GM12878 (cell line): ENCODE results near the gene SCAF8. TPM values are rescaled to one million over a fixed set of nuclear protein-coding genes. Genes with fewer than 3 reads are reported as not detected.

Experiments
- ATAC-seq: fragments of 200-7000 bp; cut with Tn5 transposase; 3 replicates; pipeline ENCODE4 v1.9.1; 2020; ENCODE audit warnings: mild to moderate bottlenecking, moderate library complexity
- BruUV-seq: library from RNA; stranded (reverse); fragments of 400-500 nt; replicated peaks from 2 replicates; lab custom pipeline; 2021; lab: Mats Ljungman, UMichigan
- CTCF ChIA-PET: fragments of 300-600 bp; sonication (Branson Sonifier 250); formaldehyde crosslinking; extraction: SDS; loops from one replicate; lab custom pipeline; 2021; ENCODE audit warnings: inconsistent platforms; lab: Yijun Ruan, JAX
- POLR2A ChIA-PET: fragments of 350-600 bp; formaldehyde crosslinking; extraction: SDS; loops from one replicate; lab custom pipeline; 2021; ENCODE audit warnings: inconsistent platforms; lab: Charles Lee
- RAD21 ChIA-PET: fragments of 300-600 bp; sonication (Branson Sonifier 250); formaldehyde crosslinking; loops from one replicate; lab custom pipeline; 2023; ENCODE audit warnings: antibody characterized with exemption; ENCODE audit not compliant: unreplicated experiment; lab: Charles Lee
- SMC1A ChIA-PET: fragments of 300-600 bp; sonication (Branson Sonifier 250); formaldehyde crosslinking; loops from one replicate; lab custom pipeline; 2023; ENCODE audit not compliant: unreplicated experiment, uncharacterized antibody; lab: Charles Lee
- DNase-seq: peaks from one replicate; pipeline ENCODE4 v3.0.0-alpha.2; 2011; ENCODE audit warnings: low read depth, low spot score
- FAIRE-seq: peaks from 3 replicates; lab custom pipeline; 2011; peaks lifted over from hg19 to GRCh38; lab: Jason Lieb, UNC
- H2AFZ ChIP-seq: 2 replicates; pipeline ENCODE4 v1.6.0; 2011; ENCODE audit warnings: low read depth, low read length, control low read depth; ENCODE audit not compliant: control insufficient read depth
- H3K27ac ChIP-seq: 2 replicates; pipeline ENCODE4 v1.5.1; 2011; ENCODE audit warnings: control low read depth; ENCODE audit not compliant: control insufficient read depth, insufficient read depth
- H3K27me3 ChIP-seq, 2 experiments: replicated peaks in 1 of 2; 2 replicates each; pipeline versions ENCODE4 v1.6.0 to v1.6.1; 2011; ENCODE audit warnings: low read length in 1 of 2; ENCODE audit not compliant: control insufficient read depth in 2 of 2, insufficient read depth in 2 of 2
- H3K36me3 ChIP-seq, 2 experiments: 2 replicates each; pipeline ENCODE4 v1.5.1; 2011; ENCODE audit warnings: low read length in 1 of 2; ENCODE audit not compliant: control insufficient read depth in 2 of 2, insufficient read depth in 2 of 2
- H3K4me1 ChIP-seq: 2 replicates; pipeline ENCODE4 v1.6.1; 2011; ENCODE audit warnings: mild to moderate bottlenecking, low read length, moderate library complexity, mixed read lengths; ENCODE audit not compliant: control insufficient read depth, insufficient read depth
- H3K4me2 ChIP-seq: 2 replicates; pipeline ENCODE4 v1.6.0; 2011; ENCODE audit warnings: control low read depth; ENCODE audit not compliant: control insufficient read depth, insufficient read depth
- H3K4me3 ChIP-seq: fragments of 200-600 bp; sonication (generic); 2 replicates; pipeline ENCODE4 v1.5.1; 2016
- H3K79me2 ChIP-seq: 2 replicates; pipeline ENCODE4 v1.6.0; 2011; ENCODE audit warnings: low read length; ENCODE audit not compliant: control insufficient read depth, insufficient read depth
- H3K9ac ChIP-seq: 2 replicates; pipeline ENCODE4 v1.8.0; 2011; ENCODE audit warnings: low read length, control low read depth, mixed read lengths; ENCODE audit not compliant: control insufficient read depth, insufficient read depth
- H3K9me3 ChIP-seq: replicated peaks from 3 replicates; pipeline ENCODE4 v1.5.1; 2011; ENCODE audit warnings: mild to moderate bottlenecking, low read length; ENCODE audit not compliant: control insufficient read depth, insufficient read depth
- H4K20me1 ChIP-seq: 2 replicates; pipeline ENCODE4 v1.6.0; 2011; ENCODE audit not compliant: control insufficient read depth, insufficient read depth
- BCL3 ChIP-seq: IDR thresholded peaks from 2 replicates; pipeline ENCODE4 v1.6.1; 2011; ENCODE audit warnings: borderline replicate concordance, low read depth, mild to moderate bottlenecking, moderate library complexity, low read length; ENCODE audit not compliant: insufficient read depth, poor library complexity, severe bottlenecking
- HDAC2 ChIP-seq: fragments of 200-600 bp; sonication (generic); IDR thresholded peaks from 2 replicates; pipeline ENCODE4 v1.6.1; 2017
- NFYA ChIP-seq: IDR thresholded peaks from 2 replicates; pipeline ENCODE4 v1.6.1; 2011; ENCODE audit warnings: low read depth, mild to moderate bottlenecking, low read length, improper control_type of control experiment, borderline replicate concordance
- PAX8 ChIP-seq: fragments of 450-650 bp; IDR thresholded peaks from 2 replicates; pipeline ENCODE4 v1.6.1; 2017; ENCODE audit warnings: mild to moderate bottlenecking, moderate library complexity
- RB1 ChIP-seq: fragments of 450-650 bp; formaldehyde crosslinking; IDR thresholded peaks from 2 replicates; pipeline ENCODE4 v1.6.1; 2017; ENCODE audit warnings: mild to moderate bottlenecking, borderline replicate concordance
- ZNF217 ChIP-seq: fragments of 450-650 bp; IDR thresholded peaks from 2 replicates; pipeline ENCODE4 v1.6.1; 2017; ENCODE audit warnings: antibody characterized with exemption, mild to moderate bottlenecking
- in situ Hi-C: fragments of 300-500 bp; cut with MboI; formaldehyde crosslinking; loops from 9 replicates; pipeline ENCODE4 v1.14.3; 2018; ENCODE audit warnings: mixed read lengths
- intact Hi-C: fragments of 100-400 bp; cut with micrococcal nuclease; formaldehyde crosslinking; loops from one replicate; pipeline ENCODE4 v1.14.2; 2022; ENCODE audit not compliant: unreplicated experiment
- polyA plus RNA-seq, 11 experiments: library from polyadenylated mRNA; depleted of rRNA in 4 of 11; unstranded in 6 of 11; stranded (reverse) in 5 of 11; fragments of >200 nt; fragmentation: Nextera tagmentation in 4 of 11; fragmentation: Illumina TruSeq in 1 of 11; extraction: Ambion mirVana in 4 of 11; extraction: Trizol in 1 of 11; gene quantifications; 1 replicate in 1 of 11; 2 replicates in 10 of 11; pipeline versions ENCODE4 v1.2.1 to v1.2.3, GENCODE V29; 2011 to 2016; ENCODE audit warnings: inconsistent platforms in 2 of 11, missing spikeins in 2 of 11, low read depth in 1 of 11
- total RNA-seq, 4 experiments: library from RNA; depleted of rRNA in 3 of 4; stranded (reverse); fragments of >200 nt in 3 of 4; fragmentation: Illumina TruSeq in 1 of 4; extraction: Trizol in 1 of 4; gene quantifications; 2 replicates each; pipeline versions ENCODE4 v1.2.1 to v1.2.3, GENCODE V29; 2013 to 2021

Gene SCAF8
- total and polyA plus RNA-seq, 10 of the 15 experiments (the other 5 are each of a cell fraction or from before 2014, with no cell fraction given), result 8.1 to 28.8 (median 15.9) TPM

- TF ChIP-seq BCL3 (no peak), NFYA (no peak), HDAC2 (no peak)
- TF ChIP-seq, all 136 proteins: peak for 0
Observed at GRCh38 chr6:154847318-154847717, 114.1 kb downstream of the SCAF8 start (continued).

- H2AFZ ChIP-seq, result no peak overlapping the region
- no peaks in the 10 kb centered on the region for H3K9me3 ChIP-seq
- H3K4me1 ChIP-seq, result no peaks in the 10 kb centered on the region
- no peaks in the 10 kb centered on the region for H4K20me1 ChIP-seq
- H3K27me3 ChIP-seq, result no peaks in the 10 kb centered on the region
- intact Hi-C loops, result no loop called here
- H3K27ac ChIP-seq, result no peak overlapping the region
- no peak for FAIRE-seq
- peaks cover 0 to 3% of the 10 kb centered on the region in 2 experiments; a peak in 3 of 4 replicates for H3K36me3 ChIP-seq
- ChIA-PET POLR2A (no interaction called here), SMC1A (interaction anchor here (0.8 to 1.8 kb wide), 3 partner anchors 10 to 69 kb away, joined by 3 to 5 read pairs (median 3); no protein-coding TSS in a partner anchor), RAD21 (no interaction called here), CTCF (no interaction called here)
- no peak overlapping the region for H3K4me2 ChIP-seq
- H3K4me3 ChIP-seq, result no peak overlapping the region
- BruUV-seq, result no TSS peak
- DNase-seq, result no peak
- in situ Hi-C loops, result no loop called here
- no peak overlapping the region for H3K9ac ChIP-seq
- no peak for ATAC-seq
- TF ChIP-seq PAX8 (no peak), ZNF217 (no peak), RB1 (no peak)
- no peaks in the 10 kb centered on the region; the same call in none of the 2 replicates for H3K79me2 ChIP-seq
Observed at GRCh38 chr6:154848580-154848979, 115.4 kb downstream of the SCAF8 start.
